A549 treated with AZD9567 at 1 μM for 4 hours (cell line): ENCODE results near the gene B3GAT1. TPM values are rescaled to one million over a fixed set of nuclear protein-coding genes. Genes with fewer than 3 reads are reported as not detected.

Experiments
- total RNA-seq: library from RNA; stranded (reverse); fragments of 200-300 nt; extraction: Qiagen RNA extraction; gene quantifications from 5 replicates; pipeline ENCODE4 v1.2.3, GENCODE V29; 2022; ENCODE audit not compliant: insufficient read depth

B3GAT1 gene, protein sequence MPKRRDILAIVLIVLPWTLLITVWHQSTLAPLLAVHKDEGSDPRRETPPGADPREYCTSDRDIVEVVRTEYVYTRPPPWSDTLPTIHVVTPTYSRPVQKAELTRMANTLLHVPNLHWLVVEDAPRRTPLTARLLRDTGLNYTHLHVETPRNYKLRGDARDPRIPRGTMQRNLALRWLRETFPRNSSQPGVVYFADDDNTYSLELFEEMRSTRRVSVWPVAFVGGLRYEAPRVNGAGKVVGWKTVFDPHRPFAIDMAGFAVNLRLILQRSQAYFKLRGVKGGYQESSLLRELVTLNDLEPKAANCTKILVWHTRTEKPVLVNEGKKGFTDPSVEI
- total RNA-seq, result 0.01 to 0.03 TPM in 2 of 5 replicates, not detected in the others

DNA sequence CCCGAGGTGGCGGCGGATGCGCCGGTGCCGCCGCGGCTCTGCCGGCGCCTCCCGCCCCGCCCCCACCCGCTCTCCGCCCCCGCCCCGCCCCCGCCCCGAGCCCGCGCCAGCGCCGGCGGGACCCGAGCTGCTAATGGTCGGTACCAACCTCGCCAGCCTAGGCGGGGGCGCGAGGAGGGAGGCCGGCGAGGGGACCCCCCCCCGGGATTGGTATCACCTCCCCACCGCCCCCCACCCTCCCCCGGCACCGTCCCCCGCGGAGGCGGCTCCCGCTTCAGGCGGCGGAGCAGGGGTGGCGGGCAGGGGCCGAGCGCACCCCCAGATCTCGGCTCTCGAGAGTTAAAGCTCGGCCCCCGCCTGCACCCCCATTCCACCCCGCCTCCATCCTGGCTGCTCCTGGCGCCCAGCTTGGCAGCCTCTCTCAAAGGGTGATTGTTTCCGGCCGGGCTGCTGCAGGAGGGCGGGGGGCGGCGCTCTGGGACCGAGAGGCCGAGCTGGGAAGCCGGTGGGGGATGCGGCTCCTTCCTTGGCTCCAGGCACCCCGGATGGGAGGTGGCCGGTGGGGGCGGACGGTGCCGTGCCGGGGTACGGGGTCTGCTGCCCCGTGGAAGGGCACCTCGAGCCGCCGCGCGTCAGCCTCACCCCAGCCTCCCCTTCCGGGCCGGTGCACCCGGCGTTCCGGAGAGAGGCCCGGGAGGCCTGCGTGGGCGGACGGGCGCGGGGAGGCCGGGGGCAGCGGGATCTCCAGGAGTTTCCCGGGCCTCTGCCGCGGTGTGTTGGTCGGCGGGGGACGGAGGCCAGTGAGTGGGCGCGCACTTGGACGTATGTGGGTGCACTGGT, at the start of gene B3GAT1:
B3GAT1 (minus strand) TSS at position 40 of the 840 bp plus-strand sequence. CDS start 24,583 bp downstream, outside the sequence.

DNA sequence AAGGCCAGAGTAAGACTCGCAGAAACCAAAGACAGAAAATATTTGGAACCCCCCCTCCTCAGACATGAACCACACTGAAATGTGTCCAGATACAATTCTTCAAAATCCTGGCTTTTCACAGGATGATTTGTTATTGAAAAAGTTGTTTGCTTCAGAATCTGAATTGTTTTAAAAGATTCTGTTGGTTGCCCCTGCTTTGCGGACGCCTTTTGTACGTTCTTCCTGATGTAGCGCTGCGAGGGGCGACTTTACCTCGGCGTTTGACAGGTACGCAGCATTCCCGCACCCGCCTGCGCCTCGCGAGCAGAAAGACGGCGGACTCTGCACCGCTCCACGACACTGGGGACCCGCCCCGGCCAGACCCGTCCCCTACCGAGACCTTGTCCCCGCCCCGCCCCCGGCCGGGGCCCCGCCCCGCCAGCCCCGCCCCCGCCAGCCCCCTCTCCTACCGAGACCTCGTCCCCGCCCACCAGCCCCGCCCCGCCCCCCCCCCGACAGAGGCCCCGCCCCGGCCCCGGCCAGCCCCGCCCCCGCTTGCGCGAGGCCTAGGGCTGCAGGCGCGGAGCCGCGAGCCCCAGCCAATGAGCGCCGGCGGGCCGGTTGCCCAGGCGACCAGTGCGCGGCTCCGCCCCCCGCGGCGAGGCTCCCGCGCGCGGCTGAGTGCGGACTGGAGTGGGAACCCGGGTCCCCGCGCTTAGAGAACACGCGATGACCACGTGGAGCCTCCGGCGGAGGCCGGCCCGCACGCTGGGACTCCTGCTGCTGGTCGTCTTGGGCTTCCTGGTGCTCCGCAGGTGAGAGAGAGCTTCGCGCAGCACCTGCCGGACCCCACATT, 80.5 kb downstream of the B3GAT1 start, which contains the start of gene GLB1L2:
GLB1L2 (plus strand) TSS at position 635 of the 835 bp plus-strand sequence; CDS start at position 709, 74 bp downstream.

Other genes starting within 250 kb of the B3GAT1 start
- gene NCAPD3, start 188.3 kb downstream of the B3GAT1 start, total RNA-seq, result 22.1 to 26.0 TPM (median 24.0 TPM) in 5 replicates
- gene VPS26B, start 187.6 kb downstream of the B3GAT1 start, total RNA-seq, result 14.4 to 23.8 TPM (median 21.5 TPM) in 5 replicates
- 15.8 to 24.2 TPM (median 16.8 TPM) in 5 replicates for gene THYN1, start 158.9 kb downstream of the B3GAT1 start, total RNA-seq
- gene ACAD8, start 158.7 kb downstream of the B3GAT1 start, total RNA-seq, result 10.2 to 11.9 TPM (median 10.5 TPM) in 5 replicates
- gene GLB1L3, start 135.9 kb downstream of the B3GAT1 start, total RNA-seq, result 0.07 TPM in 1 of 5 replicates, not detected in the others
- 1.5 to 2.0 TPM (median 1.9 TPM) in 5 replicates for gene GLB1L2, start 80.3 kb downstream of the B3GAT1 start, total RNA-seq